Progenitor cell of endocrine pancreas (in vitro differentiated cells): ENCODE results near the gene GOLM1. TPM values are rescaled to one million over a fixed set of nuclear protein-coding genes. Genes with fewer than 3 reads are reported as not detected.

Source experiments
- DNase-seq: peaks from one replicate; pipeline ENCODE4 v3.0.0; 2021; ENCODE audit warnings: low spot score; ENCODE audit not compliant: unreplicated experiment
- H3K27ac Mint-ChIP-seq: 2 replicates; pipeline ENCODE4 v1.8.0; 2021; ENCODE audit warnings: mild to moderate bottlenecking, moderate library complexity, mixed read lengths
- H3K27me3 Mint-ChIP-seq: 2 replicates; pipeline ENCODE4 v1.8.0; 2021; ENCODE audit warnings: mixed read lengths
- H3K36me3 Mint-ChIP-seq: 2 replicates; pipeline ENCODE4 v1.8.0; 2022; ENCODE audit warnings: mixed read lengths; ENCODE audit not compliant: insufficient read depth
- H3K4me1 Mint-ChIP-seq: 2 replicates; pipeline ENCODE4 v1.8.0; 2021; ENCODE audit warnings: low read depth, mixed read lengths
- H3K4me3 Mint-ChIP-seq: 2 replicates; pipeline ENCODE4 v1.8.0; 2021; ENCODE audit warnings: low read depth, mild to moderate bottlenecking, moderate library complexity, mixed read lengths
- H3K9me3 Mint-ChIP-seq: 2 replicates; pipeline ENCODE4 v1.8.0; 2021; ENCODE audit warnings: low read depth, mixed read lengths
- CTCF ChIP-seq: fragments of 200-600 bp; sonication (generic); IDR thresholded peaks from one replicate; pipeline ENCODE4 v1.5.0; 2021; ENCODE audit warnings: antibody characterized with exemption, mild to moderate bottlenecking; ENCODE audit not compliant: unreplicated experiment
- total RNA-seq: library from RNA; stranded (reverse); gene quantifications from 2 replicates; pipeline ENCODE4 v1.2.1, GENCODE V29; 2021

GOLM1 gene
- total RNA-seq, 1 donor from 2014 or later, result 104 TPM

GRCh38 chr9:86047361-86047760, 52.0 kb downstream of the GOLM1 start:
- Mint-ChIP-seq H3K27ac (no peak overlapping the region), H3K9me3 (no peaks in the 10 kb centered on the region), H3K4me3 (no peak overlapping the region), H3K4me1 (peaks cover 6% of the 10 kb centered on the region), H3K36me3 (peaks cover 20% of the 10 kb centered on the region), H3K27me3 (no peaks in the 10 kb centered on the region)
- DNase-seq, result no peak
- TF ChIP-seq CTCF, result no peak

- no peaks in the 10 kb centered on the region for H3K9me3 Mint-ChIP-seq
- TF ChIP-seq CTCF, result no peak
- H3K36me3 Mint-ChIP-seq, result peaks cover 17% of the 10 kb centered on the region
- H3K4me1 Mint-ChIP-seq, result peaks cover 6% of the 10 kb centered on the region
- no peak overlapping the region for H3K4me3 Mint-ChIP-seq
- DNase-seq, result no peak
- H3K27me3 Mint-ChIP-seq, result no peaks in the 10 kb centered on the region
- H3K27ac Mint-ChIP-seq, result no peak overlapping the region
Observed at GRCh38 chr9:86046930-86047341, 52.4 kb downstream of the GOLM1 start.

- Mint-ChIP-seq H3K36me3 (peaks cover 17% of the 10 kb centered on the region), H3K9me3 (no peaks in the 10 kb centered on the region), H3K4me1 (peaks cover 6% of the 10 kb centered on the region), H3K27ac (no peak overlapping the region), H3K27me3 (no peaks in the 10 kb centered on the region), H3K4me3 (no peak overlapping the region)
- no peak for TF ChIP-seq CTCF
- DNase-seq, result no peak
Observed at GRCh38 chr9:86046071-86046636, 53.2 kb downstream of the GOLM1 start.

- Mint-ChIP-seq H3K4me3 (no peak overlapping the region), H3K4me1 (peaks cover under 1% of the 10 kb centered on the region), H3K27ac (no peak overlapping the region), H3K36me3 (peaks cover 16% of the 10 kb centered on the region), H3K9me3 (no peaks in the 10 kb centered on the region), H3K27me3 (no peaks in the 10 kb centered on the region)
- no peak for TF ChIP-seq CTCF
- DNase-seq, result no peak
Observed at GRCh38 chr9:86045654-86046053, 53.7 kb downstream of the GOLM1 start.

GRCh38 chr9:86043999-86044398, 55.4 kb downstream of the GOLM1 start:
- TF ChIP-seq CTCF, result no peak
- H3K4me3 Mint-ChIP-seq, result no peak overlapping the region
- peaks cover 19% of the 10 kb centered on the region for H3K36me3 Mint-ChIP-seq
- no peaks in the 10 kb centered on the region for H3K9me3 Mint-ChIP-seq
- no peak for DNase-seq
- H3K4me1 Mint-ChIP-seq, result no peaks in the 10 kb centered on the region
- H3K27ac Mint-ChIP-seq, result no peak overlapping the region
- H3K27me3 Mint-ChIP-seq, result no peaks in the 10 kb centered on the region
